HG03060 (cell line): ENCODE measurements around the gene COL24A1.
"Not testable (repeated sequence)": the region's sequence is repeated elsewhere in the genome, so short reads cannot be mapped to it uniquely, and the experiment has no call there.

ENCODE experiments used
- ATAC-seq: cut with Tn5 transposase; IDR thresholded peaks from one replicate; pipeline ENCODE4 v1.9.1; 2021; ENCODE audit warnings: low read depth, moderate number of reproducible peaks; ENCODE audit not compliant: unreplicated experiment

COL24A1 gene

DNA sequence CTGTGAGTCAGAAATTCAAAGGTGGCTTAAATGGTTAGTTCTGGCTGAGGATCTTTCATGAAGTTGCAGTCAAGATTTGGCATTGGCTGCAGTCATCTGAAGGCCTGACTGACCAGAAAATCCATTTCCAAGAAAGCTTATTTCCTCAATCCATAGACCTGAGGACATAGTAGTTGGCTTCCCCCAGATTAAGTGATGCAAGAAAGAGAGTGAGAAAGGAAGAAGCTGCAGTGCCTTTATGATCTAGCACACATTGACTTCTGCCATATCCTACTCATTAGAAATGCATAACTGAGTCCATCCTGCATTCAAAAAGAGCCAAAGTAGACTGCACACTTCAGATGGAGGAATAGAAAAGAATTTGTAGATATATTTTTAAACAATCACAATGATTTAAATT is 222.6 kb downstream of the COL24A1 start:
- no peak for ATAC-seq

DNA sequence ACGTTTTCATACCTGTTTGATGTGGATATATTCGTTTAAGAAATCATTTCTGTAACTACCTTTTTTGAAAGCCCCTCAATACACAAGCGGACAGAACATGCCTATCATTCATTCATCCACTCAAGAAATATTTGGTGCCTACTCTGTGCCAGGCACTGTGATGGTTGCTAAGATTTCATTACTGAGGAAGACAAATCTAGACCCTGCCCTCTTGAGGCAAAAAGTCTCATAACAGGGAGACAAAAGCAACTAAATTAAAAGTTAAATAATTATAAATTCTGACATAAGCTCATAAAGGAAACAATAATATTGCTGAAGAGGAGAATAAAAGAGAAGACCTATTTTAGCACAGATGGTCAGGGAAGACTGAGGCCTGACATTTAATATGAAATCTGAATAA is 244.8 kb downstream of the COL24A1 start:
- ATAC-seq, result no peak

DNA sequence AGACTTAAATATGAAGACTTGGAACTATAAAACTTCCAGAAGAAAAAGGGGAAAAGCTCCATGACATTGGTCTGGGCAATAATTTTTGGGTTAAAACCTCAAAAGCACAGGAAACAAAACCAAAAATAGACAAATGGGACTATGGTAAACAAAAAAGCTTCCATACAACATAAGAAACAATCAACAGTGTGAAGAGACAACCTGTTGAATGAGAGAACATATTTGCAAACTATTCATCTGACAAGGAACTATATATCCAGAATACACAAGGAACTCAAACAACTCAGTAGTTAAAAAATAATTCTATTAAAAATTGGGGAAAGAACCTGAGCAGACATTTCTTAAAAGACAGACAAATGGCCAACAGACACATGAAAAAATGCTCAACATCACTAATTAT is 255.7 kb downstream of the COL24A1 start:
- no peak for ATAC-seq

DNA sequence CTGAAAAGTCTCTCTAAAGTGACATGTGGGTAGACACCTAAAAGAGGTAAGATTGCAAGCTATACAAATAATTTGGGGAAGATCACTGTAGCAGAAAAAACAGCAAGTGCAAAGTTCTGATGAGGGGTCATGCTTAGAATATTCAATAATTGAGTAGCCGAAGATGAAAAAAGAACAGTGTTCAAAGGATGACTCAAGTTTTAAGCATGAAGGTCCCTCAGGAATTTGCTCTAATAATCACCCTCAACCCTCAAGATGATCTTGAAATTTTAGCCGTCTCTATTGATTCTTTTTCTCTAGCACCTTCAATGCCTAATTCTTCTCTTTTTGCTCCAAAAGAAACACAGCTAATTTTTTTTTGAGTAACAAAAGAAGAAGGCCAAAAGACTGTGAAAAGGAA is 257.7 kb downstream of the COL24A1 start:
- ATAC-seq, result no peak

DNA sequence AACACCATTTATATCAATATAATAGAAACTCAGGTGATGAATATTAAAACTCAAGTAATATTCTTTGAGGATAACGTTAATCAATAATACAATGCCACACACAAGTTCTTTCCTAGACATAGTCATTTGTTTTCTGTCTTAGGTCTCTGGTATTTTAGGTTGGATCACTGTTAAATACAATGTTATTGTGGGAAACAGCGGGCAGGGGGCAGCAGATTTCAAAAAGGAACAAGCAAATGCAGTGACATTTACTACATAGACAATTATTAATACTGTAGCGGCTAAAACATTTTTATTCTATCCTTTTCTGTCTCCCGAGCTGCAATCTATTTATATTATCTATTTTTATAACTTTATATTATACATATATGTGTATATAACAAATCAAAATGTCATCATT is 261.9 kb downstream of the COL24A1 start:
- ATAC-seq, result peak; percentile 48

DNA sequence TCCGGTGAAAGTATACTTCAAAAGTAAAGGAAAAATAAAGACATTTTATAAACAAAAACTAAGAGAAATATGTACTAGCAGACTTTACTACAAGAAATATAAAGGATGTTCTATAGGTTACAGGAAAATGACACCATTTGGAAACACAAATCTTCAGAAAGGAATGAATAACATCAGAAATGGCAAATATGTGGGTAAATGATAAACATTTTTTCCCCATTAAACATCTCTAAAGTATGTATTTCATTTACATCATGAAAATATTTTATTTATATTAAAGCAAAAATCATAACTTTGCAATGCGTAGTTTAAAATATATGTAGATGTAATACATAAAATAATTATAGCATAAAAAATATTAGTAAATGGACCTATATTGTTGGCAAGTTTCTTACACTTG is 264.2 kb downstream of the COL24A1 start:
- no peak for ATAC-seq

DNA sequence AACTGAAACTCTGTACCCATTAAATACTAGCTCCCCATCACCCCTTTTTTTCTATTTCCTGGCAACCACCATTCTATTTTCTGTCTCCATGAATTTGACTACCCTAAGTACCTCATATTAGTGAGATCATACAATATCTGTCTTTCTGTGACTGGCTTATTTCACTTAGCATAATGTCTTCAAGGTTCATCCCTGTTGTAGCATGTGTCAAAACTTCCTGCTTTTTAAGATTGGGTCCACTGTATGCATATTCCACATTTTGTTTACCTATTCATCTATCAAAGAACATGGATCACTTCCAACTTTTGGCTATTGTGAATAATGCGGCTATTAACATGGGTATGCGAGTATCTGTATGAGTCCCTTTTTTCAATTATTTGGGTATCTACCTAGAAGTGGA is 266.7 kb downstream of the COL24A1 start:
- ATAC-seq, result no peak

DNA sequence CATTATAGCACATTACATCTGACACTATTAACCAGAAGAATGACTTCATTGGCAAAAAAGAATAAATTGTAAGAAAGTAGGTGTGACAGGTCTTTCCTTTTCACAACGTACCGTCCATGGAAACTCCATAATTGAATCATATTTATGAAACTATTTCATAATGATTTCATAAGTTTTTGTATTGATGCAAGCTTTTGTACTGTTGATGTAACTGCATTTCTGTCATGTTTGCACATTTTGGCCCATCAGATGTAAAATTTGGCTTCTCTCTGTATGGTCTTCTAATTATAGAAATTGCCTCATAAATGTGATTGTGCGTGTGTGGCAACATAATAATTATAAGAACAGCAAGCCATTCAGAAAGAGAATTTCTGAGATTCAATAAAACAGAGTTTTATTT is 267.7 kb downstream of the COL24A1 start:
- ATAC-seq, result no peak

DNA sequence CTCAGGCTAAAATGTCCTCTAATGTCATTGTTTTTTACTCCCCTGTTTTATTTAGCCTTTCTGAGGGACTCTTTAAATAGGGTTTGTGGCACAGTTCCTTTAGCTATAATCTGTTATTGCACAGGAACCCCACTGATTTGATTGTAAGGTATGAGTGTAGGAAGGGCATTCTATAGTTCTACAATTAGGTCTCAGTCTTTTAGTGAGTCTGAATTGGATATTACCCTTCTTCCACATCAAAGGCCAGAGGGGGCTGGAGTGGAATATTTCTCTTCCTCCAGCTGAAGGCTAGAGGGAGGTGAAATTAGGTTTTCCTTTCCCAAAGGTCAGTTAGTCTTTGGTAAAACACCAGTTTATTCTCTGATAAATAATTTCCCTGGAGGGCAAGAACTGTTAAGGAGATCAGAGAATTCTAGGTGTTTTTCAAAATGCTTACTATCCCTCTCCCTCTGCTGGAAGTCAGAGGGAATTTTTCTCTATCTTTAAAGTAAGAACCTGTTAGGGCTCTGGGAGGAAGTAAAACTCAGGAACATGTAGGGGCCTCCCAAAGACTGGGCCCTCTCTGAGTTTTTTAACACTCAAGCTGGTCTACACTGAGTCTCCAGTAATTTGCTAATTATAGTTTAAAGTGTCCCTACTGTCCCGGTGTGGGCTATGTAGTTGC is 272.1 kb downstream of the COL24A1 start:
- ATAC-seq, result no peak

DNA sequence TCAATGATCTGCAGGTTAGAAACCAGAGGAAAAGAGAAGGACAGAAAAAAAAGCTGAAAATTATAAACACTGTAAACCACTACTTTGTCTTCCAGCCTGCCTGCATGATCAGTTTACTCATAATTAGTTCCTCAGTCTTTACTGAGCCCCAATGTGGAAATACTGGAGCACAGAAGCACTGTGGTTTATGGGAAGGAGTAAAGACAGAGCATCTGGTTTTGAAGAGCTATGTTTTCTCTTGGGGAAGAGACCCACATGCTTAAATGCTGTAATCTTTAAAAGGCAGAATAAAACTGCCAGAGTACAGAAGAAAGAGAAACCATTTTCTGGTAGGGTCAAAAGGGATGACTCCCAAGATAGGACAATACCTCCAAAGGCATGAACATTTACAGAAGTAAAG is 289.4 kb downstream of the COL24A1 start:
- ATAC-seq, result no peak

DNA sequence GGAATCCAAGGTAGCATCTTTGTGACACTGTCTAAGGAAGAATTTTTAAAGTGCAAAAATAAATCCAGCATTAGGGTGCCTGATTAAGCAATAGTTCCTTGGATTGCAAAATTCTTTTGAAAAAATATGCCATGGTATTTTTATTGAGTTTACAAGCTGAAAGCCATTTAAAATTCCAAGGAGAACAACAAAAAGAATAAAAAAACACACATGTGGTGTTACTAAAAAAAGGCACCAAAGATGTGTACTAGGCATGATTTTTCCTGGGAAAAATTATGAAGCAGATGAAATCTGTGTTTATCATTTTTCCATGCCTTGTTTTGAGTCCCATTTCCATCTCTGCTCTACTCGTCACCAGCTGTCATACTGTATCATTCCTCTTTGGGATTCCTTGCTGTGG is 291.4 kb downstream of the COL24A1 start:
- no peak for ATAC-seq

DNA sequence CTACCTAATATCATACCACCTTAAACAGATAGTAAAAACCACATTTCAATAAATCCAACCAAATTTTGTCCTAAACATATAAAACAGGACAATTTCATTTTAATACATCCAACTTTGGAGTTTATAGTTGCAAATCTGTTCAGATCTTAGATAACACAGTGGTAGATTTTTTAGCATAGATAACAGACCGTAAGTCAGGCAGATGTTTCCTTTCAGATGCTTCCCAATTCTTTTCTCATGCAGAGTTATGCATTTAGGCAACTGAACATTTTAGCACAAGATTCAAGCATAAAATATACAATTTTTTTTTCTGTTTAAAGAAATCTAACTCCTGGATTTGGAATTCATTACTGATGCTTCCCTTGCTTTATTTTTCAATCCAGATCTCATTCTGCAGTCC is 291.8 kb downstream of the COL24A1 start:
- ATAC-seq, result no peak

DNA sequence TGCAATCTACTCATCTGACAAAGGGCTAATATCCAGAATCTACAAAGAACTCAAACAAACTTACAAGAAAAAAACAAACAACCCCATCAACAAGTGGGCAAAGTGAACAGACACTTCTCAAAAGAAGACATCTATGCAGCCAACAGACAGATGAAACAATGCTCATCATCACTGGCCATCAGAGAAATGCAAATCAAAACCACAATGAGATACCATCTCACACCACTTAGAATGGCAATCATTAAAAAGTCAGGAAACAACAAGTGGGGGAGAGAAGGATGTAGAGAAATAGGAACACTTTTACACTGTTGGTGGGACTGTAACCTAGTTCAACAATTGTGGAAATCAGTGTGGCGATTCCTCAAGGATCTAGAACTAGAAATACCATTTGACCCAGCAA is 292.9 kb downstream of the COL24A1 start:
- not testable (repeated sequence) for ATAC-seq

DNA sequence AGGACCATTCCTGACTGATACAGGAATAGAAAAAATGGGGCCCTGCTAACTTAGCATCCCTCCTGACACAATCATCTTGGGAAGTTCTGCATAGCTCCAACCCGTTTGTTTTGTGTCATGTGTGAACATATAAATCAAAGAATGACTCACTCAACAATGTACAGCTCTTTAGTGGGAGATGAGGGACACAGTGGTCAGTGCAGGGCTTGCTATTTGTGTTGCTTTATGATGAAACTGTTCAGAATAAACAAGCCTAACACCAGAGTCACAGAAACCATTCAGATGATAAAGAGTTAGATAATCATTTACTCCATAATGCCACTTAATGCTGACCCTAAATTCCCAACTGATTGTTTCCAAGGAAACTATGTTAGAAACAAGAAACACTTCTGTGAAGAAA is 294.1 kb downstream of the COL24A1 start:
- ATAC-seq, result no peak

DNA sequence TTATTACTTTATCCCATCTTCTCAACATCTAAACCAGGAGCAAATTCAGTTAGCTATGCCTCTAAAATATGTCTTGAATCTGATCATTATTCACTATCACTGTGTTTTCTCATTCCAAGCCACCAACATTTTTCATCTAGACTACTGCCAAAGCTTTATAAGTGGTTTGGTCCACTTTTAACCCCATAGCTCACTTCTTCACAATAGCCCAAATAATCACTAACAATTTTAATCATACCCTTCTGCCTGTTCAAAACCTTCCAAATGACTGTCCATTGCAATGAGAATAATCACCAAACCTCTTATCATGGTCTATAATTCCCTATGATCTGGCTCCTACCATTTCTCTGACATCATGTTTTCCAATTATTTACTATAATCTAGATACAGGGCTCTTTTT is 298.6 kb downstream of the COL24A1 start:
- ATAC-seq, result no peak

DNA sequence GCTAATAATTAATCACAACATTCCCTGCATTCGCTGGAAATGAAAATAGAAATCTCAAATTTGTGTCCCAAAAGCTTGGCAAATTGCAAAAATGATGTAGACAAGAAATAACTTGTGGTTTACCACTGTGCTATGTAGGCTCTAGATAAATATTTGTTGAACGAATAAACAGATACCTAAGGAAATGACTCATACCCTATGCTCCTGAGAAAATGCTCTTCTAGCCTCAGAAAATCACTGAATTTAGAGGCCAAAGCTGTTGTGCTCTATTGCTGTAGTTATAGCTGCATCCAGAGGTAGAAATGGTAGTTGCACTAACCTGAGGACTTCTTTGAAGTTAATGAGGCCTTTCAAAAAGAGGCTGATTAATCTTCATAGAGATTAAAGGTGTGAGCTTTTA is 306.3 kb downstream of the COL24A1 start:
- ATAC-seq, result no peak

DNA sequence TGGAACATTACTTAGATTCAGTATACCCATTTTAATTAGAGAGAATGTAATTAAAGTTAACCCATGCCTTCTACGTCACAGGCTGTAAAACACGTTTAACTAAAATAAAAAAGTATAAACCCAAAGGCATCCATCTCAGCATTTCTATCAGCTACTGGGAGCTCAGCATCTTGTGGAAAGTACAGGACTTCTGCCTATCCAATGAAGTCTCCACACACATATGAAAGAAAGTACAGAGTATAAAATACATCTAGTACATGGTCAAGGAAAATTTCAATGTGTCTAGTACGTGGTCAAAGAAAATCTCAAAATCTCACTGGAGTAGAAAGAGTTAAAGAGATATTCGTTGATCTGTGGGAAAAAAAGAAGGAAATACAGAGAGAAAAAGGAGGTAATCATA is 306.9 kb downstream of the COL24A1 start:
- no peak for ATAC-seq

DNA sequence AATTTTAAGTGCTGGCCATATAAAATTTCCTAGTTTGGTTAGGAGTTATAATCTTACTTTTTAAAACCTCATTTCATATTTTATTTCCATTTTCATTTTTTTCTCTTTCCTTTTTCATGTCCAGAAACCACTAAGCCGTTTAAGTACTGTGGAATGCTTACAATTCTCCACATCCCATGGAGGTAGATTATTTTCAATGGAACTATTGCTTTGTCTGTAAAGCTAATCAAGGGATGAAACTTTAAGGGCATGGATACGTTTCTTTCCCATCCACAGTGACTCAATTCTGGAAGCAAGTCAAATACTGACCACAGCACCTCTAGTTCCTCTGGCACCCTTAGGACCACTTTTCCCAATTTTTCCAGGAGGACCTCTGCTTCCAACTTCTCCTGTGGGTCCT is 309.2 kb downstream of the COL24A1 start:
- ATAC-seq, result no peak

DNA sequence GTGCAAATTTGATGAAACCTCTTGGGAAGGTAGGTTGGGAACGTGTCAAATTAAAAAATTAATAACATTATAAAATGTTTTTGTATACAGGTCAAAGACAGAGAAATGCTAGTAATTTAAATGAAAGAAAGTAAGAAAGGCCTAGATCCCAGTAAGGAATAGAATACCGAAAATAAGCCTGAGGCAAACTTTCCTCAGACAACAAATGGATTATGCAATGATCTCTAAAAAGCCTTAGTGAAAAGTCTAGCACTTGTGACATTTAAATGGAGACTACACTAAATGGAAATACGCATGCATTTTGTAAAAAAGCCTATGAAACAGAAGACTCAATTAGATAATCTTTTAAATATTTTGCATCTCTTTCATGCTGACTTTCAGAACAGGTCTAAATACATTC is 309.9 kb downstream of the COL24A1 start:
- ATAC-seq, result no peak

DNA sequence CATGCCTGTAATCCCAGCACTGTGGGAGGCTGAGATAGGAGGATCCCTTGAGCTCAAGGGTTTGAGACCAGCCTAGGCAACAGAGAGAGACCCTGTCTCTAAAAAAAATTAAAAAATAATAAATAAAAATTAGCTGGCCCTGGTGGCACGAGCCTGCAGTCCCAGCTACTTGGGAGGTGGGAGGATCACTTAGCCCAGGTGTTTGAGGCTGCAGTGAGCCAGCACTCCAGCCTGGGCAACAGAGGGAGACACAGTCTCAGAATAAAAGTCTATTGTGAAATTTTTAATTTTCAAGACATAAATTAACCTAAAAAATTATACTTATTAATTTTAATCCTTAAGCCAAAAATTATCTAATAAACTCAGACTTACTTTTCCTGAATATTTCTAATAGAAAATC is 317.1 kb downstream of the COL24A1 start:
- ATAC-seq, result no peak

DNA sequence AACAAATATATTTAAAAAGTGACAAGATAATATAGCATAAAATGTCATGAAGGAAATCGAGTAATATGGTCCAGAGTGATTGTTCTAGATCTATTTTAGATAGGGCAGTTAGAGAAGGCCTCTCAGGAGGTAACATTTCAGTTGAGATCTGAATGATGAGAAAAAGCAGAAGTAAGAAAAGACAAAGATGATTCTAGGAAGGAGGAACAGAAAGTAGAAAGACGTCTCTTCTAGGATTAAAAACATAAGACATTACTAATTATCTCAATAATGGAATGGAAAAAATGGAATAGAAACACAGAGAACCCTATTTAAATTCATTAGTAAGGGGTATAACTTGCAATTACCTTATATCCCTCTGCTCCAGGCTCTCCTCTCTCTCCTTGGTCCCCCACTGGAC is 318.3 kb downstream of the COL24A1 start:
- peak; percentile 88 for ATAC-seq

DNA sequence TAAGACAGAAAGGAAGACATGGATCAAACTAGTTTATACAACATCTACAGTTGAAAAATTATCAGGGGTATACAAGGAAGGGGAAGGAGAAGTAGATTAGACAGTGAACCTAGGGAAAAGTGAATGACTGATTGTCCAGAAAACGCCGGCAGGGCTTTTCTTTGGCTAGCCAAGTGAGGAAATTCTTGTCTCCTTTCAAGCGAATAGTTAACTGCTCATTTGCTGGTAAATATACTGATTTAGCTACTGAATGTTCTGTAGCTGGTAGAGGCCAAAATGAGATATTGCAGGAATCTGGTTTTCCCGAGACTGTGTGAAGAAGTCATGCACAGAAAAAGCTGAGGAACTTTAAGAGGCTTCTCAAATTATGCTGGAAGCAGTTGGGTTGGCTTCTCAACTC is 319.8 kb downstream of the COL24A1 start:
- ATAC-seq, result no peak

DNA sequence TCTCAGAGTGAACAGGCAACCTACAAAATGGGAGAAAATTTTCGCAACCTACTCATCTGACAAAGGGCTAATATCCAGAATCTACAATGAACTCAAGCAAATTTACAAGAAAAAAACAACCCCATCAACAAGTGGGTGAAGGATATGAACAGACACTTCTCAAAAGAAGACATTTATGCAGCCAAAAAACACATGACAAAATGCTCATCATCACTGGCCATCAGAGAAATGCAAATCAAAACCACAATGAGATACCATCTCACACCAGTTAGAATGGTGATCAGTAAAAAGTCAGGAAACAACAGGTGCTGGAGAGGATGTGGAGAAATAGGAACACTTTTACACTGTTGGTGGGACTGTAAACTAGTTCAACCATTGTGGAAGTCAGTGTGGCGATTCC is 323.4 kb downstream of the COL24A1 start:
- ATAC-seq, result not testable (repeated sequence)
